Inflammatory macrophage treated with lipopolysaccharide for 1 hour (primary cell): ENCODE data around the gene SDC1.
"Not testable (repeated sequence)": the region's sequence is repeated elsewhere in the genome, so short reads cannot be mapped to it uniquely, and the experiment has no call there.

ENCODE experiments used
- DNase-seq, 2 donors: peaks; one replicate each; pipeline ENCODE4 v3.0.0-alpha.2; 2020 to 2022

Gene SDC1

DNA sequence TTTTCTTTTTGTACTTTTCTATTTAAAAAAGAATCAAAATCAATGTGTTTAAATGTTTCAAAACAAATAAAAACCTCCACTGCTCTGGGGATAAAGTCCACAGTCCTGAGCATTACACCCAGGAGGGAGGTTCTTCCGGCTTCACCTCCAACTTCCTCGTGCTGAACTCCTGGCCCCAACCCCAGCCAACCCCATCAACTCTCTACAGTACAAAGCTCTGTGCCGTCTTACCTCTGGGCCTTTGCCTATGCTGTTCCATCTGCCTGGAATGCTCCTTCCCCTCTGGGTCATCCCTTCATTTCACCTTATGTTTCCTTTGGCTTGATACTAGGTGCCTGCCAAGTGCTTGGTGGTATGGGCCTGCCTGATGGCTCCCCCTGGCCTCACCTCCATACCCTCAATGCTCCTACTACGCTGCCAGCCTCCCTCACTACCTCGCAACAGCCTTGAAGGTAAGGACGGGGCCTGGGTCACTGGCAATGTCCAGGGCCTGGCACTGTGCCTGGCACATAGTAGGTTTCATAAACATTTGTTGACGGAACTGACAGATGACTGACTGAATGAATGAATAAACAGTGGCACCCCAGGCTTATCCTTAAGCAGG, 28.8 kb downstream of the SDC1 start:
- no peak for DNase-seq

- DNase-seq = no peak
These were observed 29.4 kb downstream of the SDC1 start for GRCh38 chr2:20195431-20196033.

GRCh38 chr2:20195016-20195411, 29.9 kb downstream of the SDC1 start:
- DNase-seq = not testable (repeated sequence)

DNA sequence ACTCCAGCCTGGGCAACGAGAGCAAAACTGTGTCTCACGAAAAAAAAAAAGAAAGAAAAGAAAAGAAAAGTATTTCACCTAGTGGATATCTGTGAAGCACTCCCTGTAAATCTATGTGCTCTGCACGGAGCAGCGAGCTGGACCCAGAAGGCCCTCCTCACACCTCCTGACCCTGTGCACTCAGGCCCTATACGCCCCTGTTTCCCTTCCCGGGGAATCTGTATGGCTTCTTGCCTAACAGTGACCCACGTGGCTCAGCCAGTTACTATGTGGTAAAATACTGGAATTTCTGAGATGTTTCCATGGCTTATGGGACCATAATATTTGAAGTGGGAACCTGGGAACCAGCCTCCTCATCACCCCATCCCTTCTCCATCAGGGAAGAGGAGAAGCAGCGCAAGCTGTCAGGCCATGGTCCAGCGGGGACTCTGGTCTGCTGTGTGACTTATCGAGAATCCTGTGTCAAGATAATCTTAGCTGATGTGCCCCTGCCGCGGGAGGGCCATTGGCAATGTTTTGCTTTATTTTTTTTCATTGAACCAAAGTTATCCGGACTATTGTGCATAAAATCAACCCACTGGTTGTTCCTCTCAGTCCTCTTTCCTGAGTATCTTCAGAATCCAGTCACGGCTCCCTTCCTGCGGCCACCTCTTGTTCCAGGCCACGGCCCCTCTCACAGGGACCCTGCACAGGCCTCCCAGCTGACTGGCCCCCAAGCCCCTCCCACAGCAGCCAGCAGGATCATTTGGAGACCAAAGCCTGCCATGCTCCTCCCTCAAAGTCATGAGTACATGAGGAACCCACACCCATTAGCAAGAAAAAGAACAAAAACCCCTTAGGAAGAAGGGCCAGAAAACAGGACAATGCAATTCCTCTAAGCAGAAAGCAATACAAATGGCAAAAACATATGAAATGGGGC, 30.6 kb downstream of the SDC1 start:
- no peak for DNase-seq

GRCh38 chr2:20193185-20193584, 31.7 kb downstream of the SDC1 start:
- no peak for DNase-seq

GRCh38 chr2:20192781-20193180, 32.1 kb downstream of the SDC1 start:
- DNase-seq = no peak

DNA sequence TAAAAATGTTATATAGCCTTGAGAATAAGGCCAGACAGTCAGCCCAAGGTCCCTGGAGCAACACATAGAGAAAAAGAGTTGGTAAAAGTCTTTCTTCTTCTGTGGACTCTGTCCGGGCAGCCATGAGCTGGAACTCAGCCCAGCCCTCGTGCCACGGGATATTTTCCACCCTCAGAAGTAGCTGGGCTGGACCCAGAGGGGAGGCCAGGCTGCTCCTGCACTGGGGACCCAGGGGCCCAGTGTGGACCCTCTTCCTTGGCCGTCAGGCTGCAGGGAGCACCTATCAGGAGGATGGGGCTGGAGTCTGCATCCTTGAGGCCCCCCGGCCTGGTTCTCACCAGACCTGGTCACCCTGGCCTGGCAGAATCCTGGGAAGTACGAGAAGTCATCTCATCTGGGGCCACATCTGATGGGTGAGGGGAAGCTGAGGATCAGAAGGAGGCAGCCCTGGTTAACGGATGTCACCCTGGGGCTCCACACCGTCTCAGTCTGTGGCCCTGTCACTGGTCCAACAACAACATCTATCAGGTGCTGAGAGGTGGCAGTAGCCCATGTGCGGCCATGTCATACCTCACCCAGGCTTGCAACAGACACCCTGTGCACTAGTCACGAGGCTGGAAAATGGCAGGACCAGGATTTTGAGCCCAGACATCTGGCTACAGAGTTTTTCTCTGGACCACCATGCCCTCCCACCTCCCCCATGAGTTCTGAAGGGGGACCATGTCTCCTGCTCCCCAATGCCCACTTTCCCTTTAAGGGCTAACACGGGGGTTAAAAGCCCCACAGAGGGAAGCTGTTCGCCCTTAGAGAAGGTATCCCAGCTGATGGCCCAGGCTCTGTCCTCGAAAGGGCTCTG, 33.0 kb downstream of the SDC1 start:
- DNase-seq = no peak

DNA sequence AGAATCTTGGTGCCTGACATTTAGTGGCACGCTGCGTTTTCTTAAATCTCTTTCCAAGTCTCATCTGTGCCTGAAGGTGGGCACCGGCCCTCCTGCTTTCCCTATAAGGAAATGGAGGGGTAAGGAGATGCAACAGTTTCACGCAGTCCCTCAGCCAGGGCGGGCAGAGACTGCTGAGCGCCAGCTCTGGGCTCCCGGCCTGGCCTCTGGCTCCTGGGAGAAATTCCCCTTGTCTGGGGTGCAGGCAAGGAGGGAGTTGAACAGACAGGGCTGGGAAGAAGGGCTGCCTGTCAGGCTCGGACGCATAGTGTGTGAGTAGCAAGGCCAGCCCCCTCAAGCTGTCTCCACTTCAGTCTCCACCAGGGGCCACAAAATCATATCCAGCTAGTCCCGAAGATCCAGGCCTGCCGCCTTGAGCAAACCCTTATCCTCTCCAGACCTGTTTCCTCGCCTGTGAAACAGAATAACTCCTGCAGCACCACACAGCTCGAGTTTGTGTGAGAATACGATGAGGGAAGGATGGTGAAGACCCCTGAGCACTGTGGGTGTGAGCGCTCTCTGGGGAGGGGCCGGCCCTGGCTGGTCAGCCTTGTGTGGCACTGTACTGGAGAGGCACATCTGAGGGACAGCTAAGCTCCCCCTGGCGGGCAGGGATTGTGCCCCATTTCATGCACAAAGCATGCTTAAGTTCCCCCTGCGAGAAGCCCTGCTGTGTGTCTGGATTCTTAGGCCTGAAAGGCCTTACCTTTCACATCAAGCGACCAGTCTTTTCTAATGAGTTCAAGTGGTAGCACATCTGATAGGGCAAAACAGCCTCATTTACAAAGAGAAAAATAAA, 33.8 kb downstream of the SDC1 start:
- no peak for DNase-seq

DNA sequence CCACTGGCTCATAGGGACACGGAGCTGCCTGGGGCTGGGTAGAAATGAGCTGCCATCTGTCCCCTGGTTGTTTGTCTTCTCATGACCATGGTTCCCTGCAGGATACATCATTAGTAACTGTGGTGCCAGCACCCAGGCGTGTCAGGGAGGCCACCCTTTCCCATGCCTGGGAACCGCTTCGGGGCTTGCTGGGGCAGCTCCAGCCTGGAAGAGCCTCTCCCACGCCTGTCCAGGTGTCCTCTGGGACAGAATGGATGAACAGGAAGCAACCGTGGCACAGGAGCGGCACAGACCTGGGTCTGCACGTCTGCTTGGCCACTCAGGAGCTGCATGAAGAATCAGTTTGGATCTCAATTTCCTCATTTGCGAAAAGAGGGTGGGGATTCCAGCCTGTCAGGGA, 34.8 kb downstream of the SDC1 start:
- no peak for DNase-seq

- no peak for DNase-seq
These were observed 35.5 kb downstream of the SDC1 start for GRCh38 chr2:20189299-20189931.

DNA sequence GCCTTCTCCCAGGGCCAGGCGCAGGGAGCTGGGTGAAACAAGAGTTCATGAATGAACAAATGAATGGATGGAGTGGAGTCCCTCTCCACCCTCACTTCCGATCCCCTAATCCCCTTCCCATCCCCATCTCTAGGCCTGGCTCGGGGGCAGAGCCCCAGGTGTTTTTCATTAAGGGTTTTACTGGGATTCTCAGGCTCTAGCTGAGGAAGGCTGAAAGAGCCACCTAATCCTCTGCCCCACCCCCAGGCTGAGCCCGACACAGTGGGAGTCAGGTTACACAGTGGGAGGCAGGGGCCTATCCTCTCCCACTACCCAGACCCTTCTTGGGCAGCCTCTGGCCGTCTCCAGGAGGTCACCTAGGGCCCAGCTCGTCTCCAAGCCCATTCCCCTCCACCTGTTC, 36.1 kb downstream of the SDC1 start:
- DNase-seq = no peak

DNA sequence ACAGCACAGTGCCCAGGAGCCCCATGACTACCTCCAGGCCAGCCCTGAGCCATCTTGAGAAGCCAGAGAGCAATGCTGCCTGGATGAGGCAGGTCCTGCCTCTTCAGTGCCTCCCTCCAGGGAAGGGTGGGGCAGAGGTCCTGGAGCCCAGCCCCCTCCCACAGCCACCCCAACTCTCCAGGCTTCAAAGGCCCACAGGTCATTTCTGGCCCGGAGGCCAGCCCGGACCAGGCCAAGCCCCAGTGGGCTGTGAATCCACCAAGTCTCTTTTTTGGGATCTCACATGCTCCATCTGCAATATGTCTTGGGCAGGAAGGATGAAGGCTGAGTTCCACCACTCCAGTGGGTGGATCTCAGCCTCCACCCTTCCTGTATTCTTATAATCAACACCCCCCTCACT, 36.7 kb downstream of the SDC1 start:
- no peak for DNase-seq

- no peak for DNase-seq
These were observed 37.6 kb downstream of the SDC1 start for GRCh38 chr2:20187331-20187730.

GRCh38 chr2:20186855-20187187, 38.1 kb downstream of the SDC1 start:
- no peak for DNase-seq

- peak; percentile 84 to 96 for DNase-seq
These were observed 38.7 kb downstream of the SDC1 start for GRCh38 chr2:20186078-20186854.

DNA sequence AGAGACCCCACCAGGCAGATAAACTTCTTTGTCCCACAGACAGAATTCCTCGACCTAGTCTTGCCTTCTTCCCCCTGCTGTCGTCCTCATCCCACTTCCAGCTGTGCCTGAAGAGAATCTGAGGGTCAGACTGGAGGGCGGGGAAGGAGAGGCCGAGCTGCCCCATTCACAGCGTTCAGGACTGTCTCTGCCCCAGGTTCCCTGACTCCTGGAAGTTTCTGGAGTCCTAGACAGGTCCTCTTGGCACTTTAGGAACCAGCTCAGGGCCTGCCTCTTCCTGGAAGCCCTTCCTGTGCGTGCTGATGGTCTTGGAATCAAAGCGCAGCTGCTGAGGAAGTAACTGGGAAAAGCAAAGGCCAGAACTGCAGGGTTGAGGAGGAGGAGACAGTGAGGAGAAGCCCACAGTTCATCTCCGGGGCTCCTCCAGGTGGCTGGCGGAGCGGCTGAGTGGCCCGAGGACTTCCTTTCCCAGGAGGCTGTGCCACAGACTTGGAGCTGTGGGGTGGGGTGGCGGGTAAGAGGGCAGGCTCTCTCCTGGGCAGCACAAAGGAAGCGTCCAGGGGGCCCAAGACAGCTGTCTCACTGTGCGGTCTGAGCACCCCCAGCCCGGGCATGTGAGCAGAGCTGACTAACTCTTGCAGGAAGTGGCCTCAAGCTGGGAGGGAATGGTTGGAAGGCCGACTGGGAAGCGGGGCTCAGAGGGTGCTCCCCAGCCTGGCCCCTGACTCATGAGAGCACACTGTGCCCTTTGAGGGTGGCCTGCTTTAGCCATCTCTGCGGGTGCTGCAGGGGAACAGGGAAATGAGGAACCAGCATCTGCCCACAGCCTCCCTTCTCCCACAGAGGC, 39.5 kb downstream of the SDC1 start:
- peak; percentile 58 to 89 for DNase-seq

DNA sequence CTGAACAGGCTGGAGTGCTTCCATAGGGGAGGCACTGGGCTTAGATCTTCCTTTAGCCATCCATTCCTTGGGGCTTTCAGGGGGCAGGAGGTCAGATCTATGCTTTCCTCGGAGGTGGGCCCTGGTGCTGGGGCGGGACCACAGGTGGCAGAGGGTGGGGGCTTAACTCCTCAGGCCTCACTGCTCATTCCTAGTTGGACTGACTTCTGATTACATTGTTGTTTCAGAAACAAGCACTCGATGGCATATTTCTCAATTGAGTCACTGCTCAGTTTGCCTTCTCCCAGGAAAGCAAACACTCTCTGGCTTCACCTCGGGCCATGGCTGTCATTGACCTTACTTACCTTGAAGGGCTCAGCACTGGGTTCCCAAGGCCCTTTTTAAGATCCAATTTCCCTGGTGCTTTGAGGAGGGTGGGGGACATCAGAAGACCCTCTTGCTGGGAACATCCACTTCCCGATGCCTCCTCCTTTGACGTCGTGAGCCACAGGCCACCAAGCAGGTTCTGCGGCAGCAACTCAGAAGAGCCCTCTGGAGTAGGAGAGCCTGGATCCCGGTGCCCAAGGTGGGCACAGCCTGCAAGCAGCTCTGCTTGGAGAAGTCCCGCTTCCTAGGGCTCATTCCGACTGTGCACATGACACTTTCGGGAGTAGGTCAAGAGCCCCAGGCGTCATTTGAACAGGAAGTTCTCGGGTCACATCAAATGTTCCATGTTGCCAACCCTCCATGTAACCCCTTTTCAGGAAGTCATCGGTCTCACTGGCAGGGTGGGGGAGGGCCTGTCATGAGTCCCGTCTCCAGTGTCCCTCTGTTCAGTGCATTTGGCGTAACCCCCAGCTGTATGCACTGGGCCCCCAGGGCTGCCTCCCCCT, 40.6 kb downstream of the SDC1 start:
- peak; percentile 49 to 88 for DNase-seq

DNA sequence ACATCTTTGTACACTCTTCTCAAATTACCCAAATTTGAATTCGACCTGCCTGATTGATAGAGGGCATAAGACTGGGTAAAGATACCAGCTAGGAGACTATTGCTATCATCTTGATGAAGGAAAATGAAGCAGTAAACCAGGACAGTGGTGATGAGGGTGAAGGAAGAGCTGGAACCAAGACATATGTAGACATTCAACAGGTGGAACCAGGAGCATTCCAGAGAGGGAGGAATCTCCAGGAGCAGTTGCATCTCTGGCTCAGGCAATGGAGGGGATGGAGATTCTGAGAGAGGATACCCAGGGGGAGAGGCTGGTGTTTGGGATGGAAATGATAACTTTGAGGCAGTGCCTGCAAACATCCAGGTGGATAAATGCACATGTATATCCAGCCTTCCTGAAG, 41.6 kb downstream of the SDC1 start:
- DNase-seq = no peak
